K562 (cell line): ENCODE results near the gene IREB2. TPM values are rescaled to one million over a fixed set of nuclear protein-coding genes. Genes with fewer than 3 reads are reported as not detected.

ENCODE experiments used
- CBX2 ChIP-seq: fragments of 200-600 bp; sonication (generic); IDR thresholded peaks from one replicate; pipeline ENCODE4 v1.6.1; 2012; ENCODE audit warnings: mild to moderate bottlenecking, low read length, inconsistent platforms; ENCODE audit not compliant: insufficient read depth, poor library complexity, severe bottlenecking
- CSDE1 ChIP-seq, 2 experiments: fragments of 450-650 bp; IDR thresholded peaks; 2 replicates each; pipeline ENCODE4 v1.6.1; 2016; ENCODE audit warnings: mild to moderate bottlenecking in 1 of 2
- EGR1 ChIP-seq: fragments of 450-650 bp; conservative IDR thresholded peaks from 2 replicates; pipeline ENCODE4 v1.6.1; 2017; ENCODE audit warnings: mild to moderate bottlenecking
- ETV1 ChIP-seq: fragments of 450-650 bp; conservative IDR thresholded peaks from 2 replicates; pipeline ENCODE4 v1.6.1; 2016; ENCODE audit warnings: missing genetic modification characterization, control low read depth, low read depth, missing compliant biosample characterization
- GABPA ChIP-seq: fragments of 200-800 bp; sonication (Bioruptor generic); conservative IDR thresholded peaks from 2 replicates; pipeline ENCODE4 v1.6.1; 2016; ENCODE audit warnings: low read depth, missing genetic modification characterization, missing compliant biosample characterization
- HEY1 ChIP-seq: fragments of 250-450 bp; sonication (Bioruptor Pico); IDR thresholded peaks from 2 replicates; pipeline ENCODE4 v1.5.0; 2020; ENCODE audit warnings: mild to moderate bottlenecking, moderate library complexity, borderline replicate concordance
- MXI1 ChIP-seq: IDR thresholded peaks from 2 replicates; pipeline ENCODE4 v1.6.1; 2011; ENCODE audit warnings: low read depth, mild to moderate bottlenecking, improper control_type of control experiment, low read length
- NR1H2 ChIP-seq: sonication (generic); formaldehyde crosslinking; IDR thresholded peaks from 2 replicates; pipeline ENCODE4 v1.4.0; 2020; ENCODE audit warnings: mild to moderate bottlenecking, missing genetic modification reagents
- OTX1 ChIP-seq: fragments of 450-650 bp; formaldehyde crosslinking; IDR thresholded peaks from 2 replicates; pipeline ENCODE4 v1.4.0; 2022; ENCODE audit warnings: mild to moderate bottlenecking
- POLR2H ChIP-seq: IDR thresholded peaks from 2 replicates; pipeline ENCODE4 v1.6.1; 2016; ENCODE audit warnings: missing genetic modification characterization, low read depth, mild to moderate bottlenecking, control low read depth, missing compliant biosample characterization, moderate library complexity
- PRPF4 ChIP-seq: fragments of 200-400 bp; formaldehyde crosslinking; IDR thresholded peaks from one replicate; pipeline ENCODE4 v1.6.1; 2017; ENCODE audit warnings: low read length, low read depth, mild to moderate bottlenecking; ENCODE audit not compliant: insufficient read depth, poor library complexity, severe bottlenecking
- RB1 ChIP-seq: fragments of 450-650 bp; IDR thresholded peaks from 2 replicates; pipeline ENCODE4 v1.6.1; 2017; ENCODE audit warnings: low read depth, mild to moderate bottlenecking
- RERE ChIP-seq: sonication (generic); formaldehyde crosslinking; IDR thresholded peaks from 2 replicates; pipeline ENCODE4 v1.8.0; 2023; ENCODE audit warnings: missing genetic modification reagents, mild to moderate bottlenecking, borderline replicate concordance
- ZNF23 ChIP-seq: fragments of 250-450 bp; sonication (Bioruptor Pico); IDR thresholded peaks from 2 replicates; pipeline ENCODE4 v1.4.0; 2020; ENCODE audit warnings: mild to moderate bottlenecking
- ZNF408 ChIP-seq: fragments of 250-450 bp; sonication (Bioruptor Pico); IDR thresholded peaks from 2 replicates; pipeline ENCODE4 v1.4.0; 2020; ENCODE audit warnings: low read depth, mild to moderate bottlenecking, moderate library complexity
- ZNF740 ChIP-seq, 3 experiments: fragments of 200-800 bp in 1 of 3; sonication (Bioruptor generic) in 1 of 3; sonication (generic) in 1 of 3; formaldehyde crosslinking in 1 of 3; IDR thresholded peaks; 2 replicates each; pipeline versions ENCODE4 v1.6.1 to v1.8.0; 2016 to 2022; ENCODE audit warnings: mild to moderate bottlenecking in 2 of 3, missing compliant biosample characterization in 2 of 3, missing genetic modification characterization in 2 of 3, missing genetic modification reagents in 1 of 3
- ZNF79 ChIP-seq: fragments of 250-450 bp; sonication (Bioruptor Pico); IDR thresholded peaks from 2 replicates; pipeline ENCODE4 v1.4.0; 2020; ENCODE audit warnings: low read depth, mild to moderate bottlenecking, moderate library complexity
- polyA plus RNA-seq, 8 experiments: library from polyadenylated mRNA; depleted of rRNA in 4 of 8; stranded (reverse) in 5 of 8; unstranded in 3 of 8; fragments of >200 nt; fragmentation: Nextera tagmentation in 2 of 8; fragmentation: Illumina TruSeq in 1 of 8; extraction: Ambion mirVana in 2 of 8; extraction: Trizol in 1 of 8; gene quantifications; 2 replicates each; pipeline versions ENCODE4 v1.2.1 to v1.2.3, GENCODE V29; 2011 to 2014; ENCODE audit warnings: inconsistent platforms in 1 of 8, missing spikeins in 1 of 8
- total RNA-seq, 7 experiments: library from RNA; depleted of rRNA in 6 of 7; stranded (reverse); fragments of >200 nt in 6 of 7; fragmentation: Illumina TruSeq in 2 of 7; extraction: Trizol in 2 of 7; gene quantifications; 2 replicates each; pipeline versions ENCODE4 v1.2.1 to v1.2.3, GENCODE V29; 2011 to 2021; ENCODE audit warnings: low replicate concordance in 1 of 7
- TF ChIP-seq, protein P1 (sequence below): fragments of 250-450 bp; sonication (Bioruptor Pico); IDR thresholded peaks from 2 replicates; pipeline ENCODE4 v1.6.1; 2021; ENCODE audit warnings: mild to moderate bottlenecking

The IREB2 gene
- total and polyA plus RNA-seq, 9 of the 15 experiments (the other 6 are each of a cell fraction or from before 2014, with no cell fraction given) = 16.8 to 61.7 (median 34.0) TPM

- TF ChIP-seq RERE (CRISPR knock-in tag) = no peak
- peak; percentile 70; the same call in 1 of the 2 replicates for TF ChIP-seq ZNF740 (CRISPR knock-in tag; IDR thresholded peaks at IDR 0.05)
- TF ChIP-seq ZNF740 (tag; IDR thresholded peaks at IDR 0.05) = no peak
- no peak for TF ChIP-seq ETV1 (tag)
- TF ChIP-seq PRPF4 = no peak
- TF ChIP-seq ZNF408 (CRISPR knock-in tag) = no peak
- TF ChIP-seq RB1 = 0 out of 2 replicates have a peak, but pooled peaks have one; percentile 51
- peak; percentile 85 for TF ChIP-seq POLR2H (tag)
- TF ChIP-seq EGR1 = peak; percentile 43
- no peak for TF ChIP-seq ZNF79
- TF ChIP-seq GABPA (tag) = peak; percentile 57
- TF ChIP-seq CBX2 = no peak
- no peak for TF ChIP-seq NR1H2 (CRISPR knock-in tag)
- no peak for TF ChIP-seq MXI1
- TF ChIP-seq, protein P1, sequence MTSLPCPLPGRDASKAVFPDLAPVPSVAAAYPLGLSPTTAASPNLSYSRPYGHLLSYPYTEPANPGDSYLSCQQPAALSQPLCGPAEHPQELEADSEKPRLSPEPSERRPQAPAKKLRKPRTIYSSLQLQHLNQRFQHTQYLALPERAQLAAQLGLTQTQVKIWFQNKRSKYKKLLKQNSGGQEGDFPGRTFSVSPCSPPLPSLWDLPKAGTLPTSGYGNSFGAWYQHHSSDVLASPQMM (CRISPR knock-in tag) = no peak
- TF ChIP-seq HEY1 (CRISPR knock-in tag) = no peak
- TF ChIP-seq ZNF23 (CRISPR knock-in tag) = no peak
- no peak for TF ChIP-seq CSDE1 (IDR thresholded peaks at IDR 0.05)
- no peak for TF ChIP-seq OTX1 (CRISPR knock-in tag)
Measured at GRCh38 chr15:78540141-78540870, 102.3 kb downstream of the IREB2 start, which contains the start of gene PSMA4 (continued).
